ENCODE results near the gene GRID1.

- TF ChIP-seq POLR2A (IDR thresholded peaks at IDR 0.05) (no peak), CTCF (IDR thresholded peaks at IDR 0.05) (no peak)
These were observed 723.3 kb downstream of the GRID1 start for GRCh38 chr10:85643171-85643844.

Data from breast epithelium (tissue), 3 donors.